ENCODE measurements around the gene USP49. TPM values are rescaled to one million over a fixed set of nuclear protein-coding genes. Genes with fewer than 3 reads are reported as not detected.
"Not testable (repeated sequence)": the region's sequence is repeated elsewhere in the genome, so short reads cannot be mapped to it uniquely, and the experiment has no call there.

USP49 gene
- total RNA-seq, 1 donor from 2014 or later = 7.3 TPM

DNA sequence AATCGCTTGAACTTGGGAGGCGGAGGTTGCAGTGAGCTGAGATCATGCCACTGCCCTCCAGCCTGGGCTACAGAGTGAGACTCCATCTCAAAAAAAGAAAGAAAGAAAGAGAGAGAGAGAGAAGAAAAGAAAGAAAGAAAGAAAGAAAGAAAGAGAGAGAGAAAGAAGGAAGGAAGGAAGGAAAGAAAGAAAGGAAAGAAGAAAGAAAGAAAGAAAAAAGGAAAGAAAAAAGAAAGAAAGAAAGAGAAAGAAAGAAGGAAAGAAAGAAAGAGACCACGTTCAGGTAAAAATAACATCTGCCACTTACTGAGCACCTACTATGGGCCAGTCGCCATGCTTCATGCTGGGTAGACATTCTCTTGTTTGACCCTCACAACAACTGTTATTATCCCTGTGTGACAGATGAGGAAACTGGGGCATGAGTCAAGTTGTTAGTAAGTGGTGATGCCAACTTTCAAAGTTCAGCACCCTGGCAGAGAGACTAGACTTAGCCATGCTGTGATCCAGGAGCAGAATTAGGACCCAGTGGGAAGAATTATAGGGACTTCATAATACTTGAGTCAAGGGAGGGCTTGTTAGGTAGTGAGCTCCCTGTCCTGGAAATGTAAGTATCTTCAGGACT, 129.0 kb downstream of the USP49 start:
- intact Hi-C loops (cut with micrococcal nuclease) = not testable (repeated sequence)

DNA sequence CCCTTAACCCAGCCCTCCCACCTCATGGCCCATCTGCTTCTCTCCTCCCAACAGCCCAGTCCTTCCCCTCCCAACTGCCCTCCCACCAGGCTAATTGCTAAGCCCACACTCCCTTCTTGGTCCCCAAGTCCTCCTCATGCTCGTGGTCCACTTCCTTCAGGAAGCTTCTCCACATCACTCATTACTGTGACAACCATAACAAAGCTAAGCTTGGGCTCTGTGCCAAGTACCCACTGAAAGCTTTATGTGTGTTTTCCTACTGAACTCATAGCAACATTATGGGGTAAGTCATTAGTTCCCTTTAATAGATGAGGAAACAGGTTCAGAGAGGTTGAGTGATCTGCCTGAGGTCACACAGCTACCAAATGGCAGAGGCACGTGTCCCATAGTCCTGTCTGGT, 131.7 kb downstream of the USP49 start:
- intact Hi-C loops (cut with micrococcal nuclease) = no loop called here

DNA sequence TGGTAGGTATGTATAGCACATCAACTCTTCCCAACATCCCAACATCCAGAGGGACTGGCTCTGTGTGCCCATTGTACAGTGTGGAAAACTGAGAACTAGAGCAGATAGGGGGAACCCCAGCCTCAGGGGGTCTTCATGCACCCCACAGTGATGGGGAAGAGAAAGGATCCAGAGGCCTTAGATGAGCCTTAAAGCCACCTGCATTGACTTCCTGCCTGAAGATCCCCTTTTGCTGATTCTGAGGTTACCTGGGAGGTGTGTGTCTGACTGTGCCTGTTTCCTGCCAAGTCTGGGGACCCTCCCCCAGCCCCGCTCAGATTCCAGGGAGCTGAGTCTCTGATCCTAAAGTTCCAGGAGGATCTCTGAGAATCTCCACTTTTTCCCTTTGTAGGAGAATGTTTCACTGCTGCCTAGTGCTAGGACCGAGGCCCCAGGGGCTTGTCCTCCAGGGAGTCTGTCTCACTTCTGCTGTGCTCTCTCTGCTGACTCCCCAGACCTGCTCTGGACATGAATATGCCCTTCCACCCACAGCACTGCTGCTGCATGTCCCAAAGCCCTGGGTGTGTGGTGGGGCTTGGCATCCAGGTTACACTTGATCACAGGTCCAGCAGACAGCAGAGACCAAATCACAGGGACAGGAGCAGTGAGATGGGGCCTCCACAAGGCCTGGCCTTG, 135.1 kb downstream of the USP49 start:
- intact Hi-C loops (cut with micrococcal nuclease) = no loop called here

DNA sequence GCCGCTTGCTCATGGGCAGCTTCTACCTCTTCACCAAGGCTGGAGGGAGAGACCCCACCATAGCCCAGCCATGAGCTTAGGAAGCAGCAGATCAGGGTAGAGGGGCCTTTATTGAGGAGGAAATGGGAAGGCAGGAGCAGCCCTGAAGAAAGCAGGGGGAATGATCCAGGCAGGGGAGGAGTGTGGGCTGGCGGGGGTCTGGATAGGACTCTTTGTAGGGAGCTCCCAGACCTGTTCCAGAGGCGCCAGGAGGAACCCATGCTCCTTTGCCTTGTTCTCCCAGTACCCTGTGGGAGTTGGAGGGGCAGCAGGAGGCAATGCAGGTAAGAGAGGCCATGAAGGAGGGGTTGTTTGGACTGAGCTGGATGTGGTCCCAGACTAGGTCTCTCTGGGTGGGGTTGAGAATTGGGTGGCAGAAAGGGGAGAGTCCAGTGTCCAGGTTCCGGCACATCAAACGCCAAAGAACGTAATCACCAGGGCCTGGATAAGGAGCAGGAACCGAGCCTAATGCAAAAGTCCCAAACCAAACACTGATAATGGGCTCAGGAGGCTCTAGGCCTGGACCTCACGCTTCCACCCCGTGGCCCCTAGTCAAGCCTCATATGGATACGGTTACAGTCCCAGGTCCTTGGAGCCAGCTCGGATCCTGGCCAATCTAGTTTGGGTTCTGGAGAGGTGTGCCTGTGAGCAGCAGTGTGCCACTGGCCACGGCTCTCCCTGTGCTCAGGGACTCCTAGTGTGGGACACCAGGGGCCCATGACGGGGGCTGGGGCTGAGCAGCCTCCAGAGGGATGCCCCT, 135.9 kb downstream of the USP49 start:
- intact Hi-C loops (cut with micrococcal nuclease) = no loop called here

DNA sequence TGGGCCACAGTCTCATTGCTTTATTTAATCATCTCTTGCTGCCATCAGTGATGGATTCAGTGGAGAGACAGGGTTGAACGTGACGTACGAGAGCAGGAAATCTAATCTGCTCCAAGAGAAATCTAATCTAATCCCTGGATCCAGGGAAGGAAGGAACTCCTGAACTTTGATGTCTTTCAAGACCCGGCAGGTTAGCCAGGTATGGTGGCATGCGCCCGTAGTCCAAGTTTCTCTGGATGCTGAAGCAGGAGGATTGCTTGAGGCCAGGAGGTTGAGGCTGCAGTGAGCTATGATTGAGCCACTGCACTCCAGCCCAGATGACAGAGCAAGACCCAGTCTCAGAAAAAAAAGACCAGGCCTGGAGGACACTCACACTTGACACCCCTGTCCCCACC, 136.5 kb downstream of the USP49 start:
- intact Hi-C loops (cut with micrococcal nuclease) = no loop called here

DNA sequence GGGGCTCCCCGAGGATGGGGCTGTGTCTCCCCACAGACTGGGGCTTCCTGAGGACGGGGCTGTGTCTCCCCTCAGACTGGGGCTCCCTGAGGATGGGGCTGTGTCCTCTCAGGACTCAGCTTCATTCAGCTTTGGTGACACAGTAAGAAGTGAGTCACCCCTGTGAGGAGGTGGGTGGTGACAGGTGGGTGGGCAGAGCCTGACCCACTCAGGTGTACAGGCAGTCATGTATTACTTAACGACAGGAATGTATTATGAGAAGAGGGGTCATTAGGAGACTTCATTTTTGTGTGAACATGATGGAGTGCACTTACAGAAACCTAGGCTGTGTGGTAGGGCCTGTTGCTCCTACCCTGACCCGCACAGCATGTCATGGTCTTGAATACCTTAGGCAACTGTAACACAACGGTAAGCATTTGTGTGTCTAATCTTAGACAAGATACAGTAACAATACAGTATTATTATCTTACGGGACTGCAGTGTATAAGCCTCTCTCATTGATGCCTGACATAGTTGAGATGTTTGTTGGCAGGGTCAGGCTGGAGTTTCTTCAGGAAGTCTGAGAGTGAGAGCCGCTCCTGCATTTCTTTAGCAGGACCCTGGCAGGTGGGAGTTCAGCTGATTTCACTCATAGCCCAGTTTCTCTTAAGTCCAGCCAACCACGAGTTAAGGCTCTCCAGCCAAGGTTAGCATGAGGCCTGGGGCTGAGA, 137.1 kb downstream of the USP49 start:
- intact Hi-C loops (cut with micrococcal nuclease) = no loop called here

DNA sequence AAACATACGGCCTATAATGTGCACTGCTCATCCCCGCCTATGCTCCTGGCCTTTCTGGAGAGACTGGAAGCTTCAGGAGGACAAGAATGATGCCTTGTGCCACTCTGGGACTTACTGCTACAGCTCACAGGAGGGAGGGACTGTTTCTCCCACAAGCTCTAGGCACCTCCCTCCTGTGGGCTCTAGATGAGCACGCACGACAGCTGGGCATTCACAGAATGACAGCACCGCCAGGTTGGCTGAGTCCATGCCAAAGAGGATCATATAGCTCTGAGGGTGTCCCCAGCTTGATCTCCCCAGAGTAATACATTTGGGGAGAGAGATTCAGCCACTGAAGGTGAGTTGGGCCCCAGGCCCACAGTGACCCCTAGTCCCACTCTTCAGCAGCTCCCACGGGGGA, 137.9 kb downstream of the USP49 start:
- intact Hi-C loops (cut with micrococcal nuclease) = no loop called here

DNA sequence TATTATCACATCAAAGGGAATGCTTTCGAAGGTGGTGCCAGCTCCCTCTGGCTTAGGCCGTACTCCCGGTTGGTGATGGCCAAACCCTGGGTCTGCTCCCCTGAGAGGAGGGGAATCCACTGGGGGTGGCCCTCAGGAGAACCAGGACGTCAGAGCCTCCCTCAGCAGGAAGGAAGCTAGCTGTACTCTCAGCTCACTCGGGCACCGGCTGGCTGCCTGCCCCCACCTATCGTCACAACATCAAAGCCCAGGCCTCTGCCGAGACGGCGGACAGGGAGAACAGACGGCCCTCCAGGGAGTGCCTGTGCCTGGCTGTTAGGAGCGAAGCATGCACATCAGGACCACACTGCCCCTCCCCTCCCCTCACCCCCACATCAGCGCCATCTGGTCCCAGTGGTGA, 138.8 kb downstream of the USP49 start:
- intact Hi-C loops (cut with micrococcal nuclease) = no loop called here

DNA sequence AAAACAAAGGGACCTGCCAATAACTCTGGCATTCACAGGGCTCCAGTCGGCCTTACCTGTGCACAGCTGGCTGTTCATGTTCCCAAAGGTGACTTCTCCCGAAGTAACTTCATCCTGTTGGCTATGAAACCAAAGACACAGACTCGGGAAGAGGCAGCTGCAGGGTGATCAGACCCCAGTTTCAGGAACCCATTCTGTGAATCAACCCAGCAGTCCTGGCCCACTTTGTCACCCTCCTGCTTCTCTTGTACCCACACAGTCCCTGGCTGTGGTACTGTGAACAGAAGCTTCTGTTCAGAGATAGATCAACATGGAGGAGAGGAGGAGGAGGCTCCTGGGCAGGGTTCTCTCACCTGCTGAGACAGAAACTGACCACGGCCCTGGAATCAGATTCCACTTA, 139.3 kb downstream of the USP49 start:
- intact Hi-C loops (cut with micrococcal nuclease) = no loop called here

DNA sequence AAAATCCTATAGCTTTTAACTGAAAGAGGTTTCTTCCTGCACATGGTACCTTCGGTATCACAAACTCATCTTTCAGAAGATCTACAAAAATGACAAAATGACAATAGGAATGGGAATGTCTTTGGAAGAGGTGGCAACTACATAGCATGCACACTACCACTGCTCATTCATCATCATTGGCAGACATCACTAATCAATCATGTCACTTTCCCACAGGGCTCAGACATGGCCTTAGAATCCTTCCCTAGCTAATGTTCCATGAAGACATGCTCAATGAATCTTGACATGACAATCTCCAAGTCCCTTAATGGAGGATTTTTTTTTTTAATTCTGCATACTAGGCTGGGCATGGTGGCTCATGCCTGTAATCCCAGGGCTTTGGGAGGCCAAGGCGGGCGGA, 144.8 kb downstream of the USP49 start:
- intact Hi-C loops (cut with micrococcal nuclease) = no loop called here

DNA sequence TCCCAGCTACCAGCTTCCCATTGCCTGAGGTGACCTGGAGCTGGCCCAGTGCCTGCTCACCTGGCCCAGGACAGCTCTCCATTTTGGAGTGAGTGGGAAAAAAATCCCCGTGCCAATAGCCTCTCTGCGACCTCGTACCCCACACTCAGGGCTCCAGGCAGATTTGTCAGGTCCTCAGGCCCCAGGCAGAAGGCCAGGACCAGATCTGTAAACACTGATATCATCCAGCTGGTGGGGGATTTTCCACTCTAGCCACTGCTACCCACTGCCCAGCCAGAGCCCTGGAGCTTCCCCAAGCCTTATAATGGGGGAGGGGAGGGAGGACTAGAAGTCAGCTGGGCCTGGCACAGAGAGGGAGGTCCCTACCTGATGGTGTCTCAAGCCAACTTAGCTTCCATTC, 146.6 kb downstream of the USP49 start:
- intact Hi-C loops (cut with micrococcal nuclease) = no loop called here

DNA sequence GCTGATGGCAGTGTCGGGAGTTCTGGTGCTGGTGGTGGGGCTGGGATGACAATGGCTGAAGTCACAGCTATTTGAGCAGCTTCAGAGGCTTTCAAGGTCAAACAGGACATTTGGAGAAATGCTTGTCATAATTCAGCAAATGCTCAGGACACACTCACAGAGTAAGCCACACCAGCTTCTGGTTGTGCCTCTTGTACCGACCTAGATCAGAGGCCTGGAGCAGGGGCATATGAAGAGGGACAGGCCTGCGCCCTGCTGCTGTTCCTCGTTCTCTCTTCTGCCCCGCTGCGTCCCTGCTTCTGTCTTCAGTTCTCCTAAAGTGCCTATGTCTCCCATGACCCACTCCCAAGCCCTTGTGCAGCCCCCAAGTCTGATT, 147.1 kb downstream of the USP49 start:
- intact Hi-C loops (cut with micrococcal nuclease) = no loop called here

DNA sequence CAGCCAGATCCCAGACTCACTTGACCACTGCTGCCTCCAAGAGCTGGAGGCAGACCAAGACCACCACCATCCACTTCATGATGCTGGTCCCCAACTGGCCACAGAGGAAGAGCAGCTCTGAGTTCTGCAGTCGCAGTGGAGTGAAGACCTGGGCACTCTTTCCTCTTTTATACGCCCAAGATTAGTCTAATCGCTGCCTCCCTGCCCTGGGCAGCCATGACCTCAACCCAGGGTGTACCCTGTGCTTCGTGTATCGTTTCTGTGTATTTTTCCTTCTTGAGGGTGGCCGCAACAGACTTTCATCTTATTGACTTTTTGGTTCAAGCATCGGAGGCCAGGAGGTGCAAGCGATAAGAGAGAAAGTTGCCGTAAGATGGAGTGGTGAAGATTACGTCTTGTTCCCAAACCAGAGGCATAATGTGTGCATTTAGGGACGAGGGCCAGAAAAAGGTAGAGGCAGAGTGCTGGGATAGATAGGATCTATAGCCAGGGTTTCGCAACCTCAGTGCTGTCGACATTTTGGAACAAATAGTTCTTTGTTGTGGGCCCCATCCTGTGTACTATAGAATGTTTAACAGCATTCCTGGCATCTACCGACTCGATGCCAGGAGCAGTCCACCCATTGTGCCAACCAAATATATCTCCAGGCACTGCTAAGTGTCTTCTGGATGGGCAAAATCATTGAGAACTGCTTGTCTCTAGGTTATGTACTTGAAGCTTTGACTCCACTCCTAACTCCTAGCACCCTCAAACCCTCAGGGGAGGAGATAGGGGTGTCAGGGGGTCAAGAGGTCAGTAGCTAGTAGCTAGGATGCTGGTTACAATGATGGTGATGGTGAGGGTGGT, 147.7 kb downstream of the USP49 start, which contains the start of gene PGC:
Gene PGC (minus strand): TSS at position 142 of the 846 bp plus-strand sequence. CDS start 63 bp downstream, at position 79.
- intact Hi-C loops (cut with micrococcal nuclease) = no loop called here

DNA sequence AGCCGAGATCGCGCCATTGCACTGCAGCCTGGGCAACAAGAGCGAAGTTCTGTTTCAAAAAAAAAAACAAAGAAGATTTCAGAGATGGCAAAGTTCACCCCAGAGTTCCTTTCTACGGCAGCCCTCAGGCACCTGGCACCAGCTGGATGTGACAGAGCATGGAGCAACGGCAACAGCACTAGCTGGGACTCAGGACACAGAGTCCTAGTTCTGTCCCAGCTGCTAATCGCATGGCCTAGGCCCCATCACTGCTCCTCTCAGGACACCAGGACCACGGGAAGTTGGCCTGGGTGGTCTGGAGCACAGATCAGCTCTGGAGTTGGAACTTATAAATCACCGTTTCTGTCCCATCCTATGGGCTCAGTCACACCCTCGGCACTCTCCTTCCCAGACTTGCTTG, 149.1 kb downstream of the USP49 start:
- intact Hi-C loops (cut with micrococcal nuclease) = no loop called here

DNA sequence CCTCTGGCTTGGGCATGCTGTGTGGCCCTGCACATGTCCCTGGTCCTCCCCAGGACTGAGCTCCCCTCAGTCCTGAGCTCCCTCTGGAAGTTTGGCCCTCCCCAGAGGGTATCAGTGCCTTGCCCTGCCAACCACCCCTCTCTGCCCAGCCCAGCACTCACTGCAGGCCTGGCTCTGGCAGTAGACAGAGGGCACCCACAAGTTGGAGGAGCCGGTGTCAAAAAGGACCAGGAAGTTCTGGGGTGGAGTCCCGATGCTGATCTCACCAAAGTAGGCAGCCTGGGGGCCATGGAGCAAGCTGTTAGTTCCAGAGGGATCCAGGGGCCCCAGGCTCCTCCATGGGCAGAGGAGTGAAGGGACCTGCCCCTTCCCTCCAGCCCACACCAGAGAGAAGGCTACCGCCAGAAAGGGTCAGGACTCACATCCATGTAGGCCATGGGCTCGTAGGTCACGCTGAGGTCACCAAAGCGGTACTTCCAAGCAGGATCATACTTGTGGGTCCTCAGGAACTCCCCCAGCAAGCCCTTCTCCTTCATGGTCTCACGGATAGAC, 150.9 kb downstream of the USP49 start:
- intact Hi-C loops (cut with micrococcal nuclease) = no loop called here

DNA sequence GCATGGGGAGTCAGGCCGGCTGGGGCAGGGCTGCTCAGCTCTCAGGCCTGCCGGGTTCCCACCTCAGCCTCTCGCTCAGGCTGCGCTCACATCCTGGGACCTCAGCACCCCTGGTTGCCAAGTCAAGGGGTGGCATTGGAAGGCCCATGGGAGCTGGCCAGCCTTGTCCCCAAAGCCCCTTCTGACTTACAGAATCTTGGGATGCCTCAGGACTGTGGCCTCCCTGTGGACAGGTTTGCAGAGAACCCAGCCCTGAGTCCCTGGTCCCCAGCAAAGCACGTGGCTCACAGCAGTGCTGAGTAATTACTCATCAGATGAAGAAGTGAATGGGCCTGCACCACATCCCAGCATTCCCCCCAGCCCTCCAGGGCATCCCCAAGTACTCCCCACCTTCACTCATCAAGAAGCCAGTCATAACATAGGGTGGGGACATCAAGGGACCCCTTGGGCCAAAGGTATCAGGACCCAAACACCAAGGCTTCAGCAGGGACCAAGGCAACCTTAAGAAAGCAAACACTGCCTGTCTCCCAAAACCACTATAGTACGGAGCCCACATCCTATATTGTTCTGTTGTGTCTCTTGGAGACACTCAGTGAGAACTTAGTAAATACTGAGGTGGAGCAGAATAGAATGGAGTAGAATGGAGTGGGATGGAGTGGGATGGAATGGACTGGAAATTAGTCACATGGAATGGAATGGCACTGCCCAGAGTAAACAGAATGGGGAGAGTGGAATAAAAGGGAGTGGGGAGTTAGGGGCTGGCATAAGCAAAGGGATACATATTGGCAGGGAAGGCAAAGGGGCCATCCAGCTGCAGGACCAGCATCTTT, 151.6 kb downstream of the USP49 start:
- intact Hi-C loops (cut with micrococcal nuclease) = no loop called here

DNA sequence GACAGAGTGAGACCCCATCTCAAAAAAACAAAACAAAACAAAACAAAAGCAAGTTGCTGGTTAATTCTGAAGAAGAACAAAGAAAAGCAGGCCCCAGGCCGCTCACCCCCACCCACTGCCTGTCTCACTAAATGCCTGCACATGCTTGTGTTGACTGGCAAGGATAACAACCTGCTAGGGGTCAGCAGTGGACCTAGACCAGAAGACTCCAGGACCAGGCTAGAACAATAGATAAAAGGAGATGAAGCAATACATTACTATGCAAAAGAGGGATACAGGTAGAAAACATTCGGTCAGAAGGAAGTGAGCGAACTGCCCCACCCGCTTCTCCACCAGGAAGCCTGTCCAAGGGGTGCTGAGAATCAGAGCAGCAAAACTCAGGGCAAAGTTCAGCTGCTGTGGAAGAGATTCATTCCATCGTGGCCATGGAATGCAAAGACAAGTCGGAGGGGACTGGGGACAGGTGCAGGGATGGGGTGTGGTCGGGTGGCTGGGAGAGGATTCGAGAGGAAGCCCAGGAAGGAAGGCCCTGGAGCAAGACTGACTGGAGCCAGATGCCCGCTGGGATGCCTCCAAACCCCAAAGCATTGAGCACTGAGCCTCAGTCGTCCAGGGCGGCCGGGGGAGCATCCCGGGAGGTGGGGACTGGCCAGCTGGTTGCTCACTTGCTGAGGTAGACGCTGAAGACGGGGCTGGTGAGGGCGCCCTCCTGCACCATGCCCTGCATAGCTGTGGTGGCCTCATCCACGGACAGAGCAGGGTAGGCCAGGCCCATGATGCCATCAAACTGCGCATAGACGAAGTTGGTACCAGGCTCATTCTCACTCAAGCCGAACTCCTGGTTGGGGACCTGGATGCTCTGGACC, 153.3 kb downstream of the USP49 start:
- intact Hi-C loops (cut with micrococcal nuclease) = no loop called here

DNA sequence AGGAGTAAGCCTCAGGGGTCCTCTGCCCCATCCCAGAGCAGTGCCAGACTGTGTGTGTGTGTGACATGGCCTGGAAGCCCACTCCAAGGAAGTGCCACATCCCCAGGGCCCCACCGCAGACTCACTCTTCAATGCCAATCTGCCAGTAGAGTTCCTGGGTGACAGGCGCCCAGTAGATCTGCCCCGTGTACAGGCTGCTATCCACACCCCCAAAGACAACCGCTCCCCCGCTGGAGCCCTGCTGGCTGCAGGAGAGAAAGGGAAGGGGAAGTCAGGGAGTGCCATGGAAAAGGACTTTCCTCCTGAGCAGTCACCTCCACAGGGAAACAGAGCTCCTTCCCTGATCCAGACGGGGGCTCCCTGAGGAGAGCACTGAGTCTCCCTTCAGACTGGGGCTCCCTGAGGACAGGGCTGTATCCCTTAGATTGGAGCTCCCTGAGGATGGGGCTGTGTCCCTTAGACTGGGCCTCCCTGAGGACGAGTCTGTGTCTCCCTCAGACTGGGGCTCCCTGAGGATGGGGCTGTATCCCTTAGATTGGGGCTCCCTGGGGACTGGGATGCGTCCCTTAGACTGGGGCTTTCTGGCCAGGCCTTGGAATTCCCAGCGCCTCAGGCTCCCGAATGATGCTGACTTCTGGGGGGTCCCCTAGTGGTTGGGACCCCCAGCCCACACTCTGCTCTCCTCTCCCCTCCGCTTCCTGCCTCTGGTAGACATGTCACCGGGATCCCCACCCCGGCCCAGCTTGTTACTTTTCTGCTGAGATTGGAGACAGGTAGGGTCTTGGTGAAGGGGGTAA, 154.6 kb downstream of the USP49 start:
- intact Hi-C loops (cut with micrococcal nuclease) = no loop called here
